Suprapubic skin (tissue), 3 donors: ENCODE data around the gene HERC2.
"Not testable (repeated sequence)": the region's sequence is repeated elsewhere in the genome, so short reads cannot be mapped to it uniquely, and the experiment has no call there.

Experiments used
- POLR2AphosphoS5 ChIP-seq, 3 donors: sonication (generic); formaldehyde crosslinking; IDR thresholded peaks; one replicate each; pipeline ENCODE4 v1.6.1; 2017; ENCODE audit warnings: antibody characterized with exemption in 3 of 3
- TF ChIP-seq, protein P1 (sequence below), 2 donors: fragments of 200-600 bp in 1 of 2; fragments of 450-650 bp in 1 of 2; sonication (generic) in 1 of 2; IDR thresholded peaks; one replicate each; pipeline ENCODE4 v1.5.1; 2016 to 2019; ENCODE audit warnings: antibody characterized with exemption in 2 of 2, mild to moderate bottlenecking in 1 of 2, moderate library complexity in 1 of 2

DNA sequence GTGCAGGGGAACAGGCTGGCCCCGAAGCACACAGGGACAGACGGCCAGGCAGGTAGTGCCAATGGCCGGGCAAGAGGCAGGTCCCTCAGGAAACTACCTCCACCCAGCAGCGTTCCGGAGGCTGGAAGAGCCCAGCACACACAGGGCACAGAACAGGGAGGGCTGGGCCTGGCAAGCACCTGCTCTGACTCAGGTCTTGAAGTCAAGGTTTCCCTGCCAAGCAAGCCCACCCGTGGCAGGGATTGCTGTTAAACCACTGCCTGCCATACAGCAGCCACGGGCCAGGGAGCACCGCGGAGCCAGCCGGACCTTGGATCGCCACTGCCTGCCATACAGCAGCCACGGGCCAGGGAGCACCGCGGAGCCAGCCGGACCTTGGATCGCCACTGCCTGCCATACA is 200.4 kb downstream of the HERC2 start:
- TF ChIP-seq, protein P1, sequence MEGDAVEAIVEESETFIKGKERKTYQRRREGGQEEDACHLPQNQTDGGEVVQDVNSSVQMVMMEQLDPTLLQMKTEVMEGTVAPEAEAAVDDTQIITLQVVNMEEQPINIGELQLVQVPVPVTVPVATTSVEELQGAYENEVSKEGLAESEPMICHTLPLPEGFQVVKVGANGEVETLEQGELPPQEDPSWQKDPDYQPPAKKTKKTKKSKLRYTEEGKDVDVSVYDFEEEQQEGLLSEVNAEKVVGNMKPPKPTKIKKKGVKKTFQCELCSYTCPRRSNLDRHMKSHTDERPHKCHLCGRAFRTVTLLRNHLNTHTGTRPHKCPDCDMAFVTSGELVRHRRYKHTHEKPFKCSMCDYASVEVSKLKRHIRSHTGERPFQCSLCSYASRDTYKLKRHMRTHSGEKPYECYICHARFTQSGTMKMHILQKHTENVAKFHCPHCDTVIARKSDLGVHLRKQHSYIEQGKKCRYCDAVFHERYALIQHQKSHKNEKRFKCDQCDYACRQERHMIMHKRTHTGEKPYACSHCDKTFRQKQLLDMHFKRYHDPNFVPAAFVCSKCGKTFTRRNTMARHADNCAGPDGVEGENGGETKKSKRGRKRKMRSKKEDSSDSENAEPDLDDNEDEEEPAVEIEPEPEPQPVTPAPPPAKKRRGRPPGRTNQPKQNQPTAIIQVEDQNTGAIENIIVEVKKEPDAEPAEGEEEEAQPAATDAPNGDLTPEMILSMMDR (IDR thresholded peaks at IDR 0.05) = not testable (repeated sequence)
- TF ChIP-seq POLR2AphosphoS5 (IDR thresholded peaks at IDR 0.05) = not testable (repeated sequence)
